Natural killer cell (primary cell): Measurements from ENCODE around the gene PRSS57. TPM values are rescaled to one million over a fixed set of nuclear protein-coding genes. Genes with fewer than 3 reads are reported as not detected.

Experiments
- ATAC-seq, 3 donors: fragments of 150-1000 bp in 2 of 3; fragments of 200-7000 bp in 1 of 3; cut with Tn5 transposase; 1 replicate in 1 of 3; 2 replicates in 2 of 3; pipeline ENCODE4 v1.10.0; 2021; ENCODE audit warnings: mild to moderate bottlenecking in 2 of 3, moderate library complexity in 2 of 3
- DNase-seq, 2 donors: peaks; one replicate each; pipeline versions ENCODE4 v3.0.0 to v3.0.0-alpha.2; 2013 to 2021; ENCODE audit warnings: mixed read lengths in 1 of 2
- H3K27ac ChIP-seq: one replicate; pipeline ENCODE4 v1.5.1; 2013; ENCODE audit warnings: mild to moderate bottlenecking, low read length
- H3K27me3 ChIP-seq: one replicate; pipeline ENCODE4 v1.6.1; 2013; ENCODE audit warnings: low read length; ENCODE audit not compliant: control insufficient read depth, insufficient read depth
- H3K36me3 ChIP-seq: one replicate; pipeline ENCODE4 v1.6.1; 2013; ENCODE audit warnings: low read length; ENCODE audit not compliant: control insufficient read depth, insufficient read depth
- H3K4me1 ChIP-seq: one replicate; pipeline ENCODE4 v1.6.1; 2013; ENCODE audit warnings: low read length; ENCODE audit not compliant: control insufficient read depth, insufficient read depth
- H3K4me3 ChIP-seq: one replicate; pipeline ENCODE4 v1.5.1; 2013; ENCODE audit warnings: low read length
- H3K9me3 ChIP-seq: one replicate; pipeline ENCODE4 v1.6.1; 2013; ENCODE audit warnings: low read length; ENCODE audit not compliant: control insufficient read depth, insufficient read depth
- H3K27ac Mint-ChIP-seq, 2 donors: one replicate each; pipeline ENCODE4 v1.8.0; 2022; ENCODE audit warnings: mild to moderate bottlenecking in 2 of 2, mixed read lengths in 2 of 2, moderate library complexity in 1 of 2
- H3K27me3 Mint-ChIP-seq, 2 donors: one replicate each; pipeline ENCODE4 v1.8.0; 2022; ENCODE audit warnings: low read depth in 2 of 2, mixed read lengths in 2 of 2
- H3K36me3 Mint-ChIP-seq: one replicate; pipeline ENCODE4 v1.8.0; 2022; ENCODE audit warnings: mixed read lengths
- H3K4me1 Mint-ChIP-seq, 2 donors: one replicate each; pipeline ENCODE4 v1.8.0; 2022; ENCODE audit warnings: mixed read lengths in 2 of 2
- H3K4me3 Mint-ChIP-seq: one replicate; pipeline ENCODE4 v1.8.0; 2022; ENCODE audit warnings: mild to moderate bottlenecking, moderate library complexity, mixed read lengths
- H3K9me3 Mint-ChIP-seq, 2 donors: one replicate each; pipeline ENCODE4 v1.8.0; 2022; ENCODE audit warnings: mixed read lengths in 2 of 2
- WGBS: methylation state at CpG from one replicate; pipeline ENCODE4 v1.1.7; 2013; ENCODE audit warnings: missing lambda C conversion rate; ENCODE audit not compliant: insufficient coverage; 5-methylcytosine and 5-hydroxymethylcytosine counted together
- intact Hi-C: fragments of 100-400 bp; cut with micrococcal nuclease; formaldehyde crosslinking; loops from one replicate; pipeline ENCODE4 v1.14.2; 2022
- total RNA-seq, 4 donors: library from RNA; stranded (reverse); fragments of 120-200 nt in 1 of 4; gene quantifications; one replicate each; pipeline versions ENCODE4 v1.2.3 to v1.2.4, GENCODE V29; 2013 to 2022
- TF ChIP-seq, protein P1 (sequence below): fragments of 200-600 bp; IDR thresholded peaks from one replicate; pipeline ENCODE4 v1.8.0; 2022; ENCODE audit warnings: antibody characterized with exemption

The PRSS57 gene
- total RNA-seq, 3 donors from 2014 or later (not counting 1 experiment from before 2014, with no cell fraction given) = 1.5 to 11.7 (median 4.5) TPM

DNA sequence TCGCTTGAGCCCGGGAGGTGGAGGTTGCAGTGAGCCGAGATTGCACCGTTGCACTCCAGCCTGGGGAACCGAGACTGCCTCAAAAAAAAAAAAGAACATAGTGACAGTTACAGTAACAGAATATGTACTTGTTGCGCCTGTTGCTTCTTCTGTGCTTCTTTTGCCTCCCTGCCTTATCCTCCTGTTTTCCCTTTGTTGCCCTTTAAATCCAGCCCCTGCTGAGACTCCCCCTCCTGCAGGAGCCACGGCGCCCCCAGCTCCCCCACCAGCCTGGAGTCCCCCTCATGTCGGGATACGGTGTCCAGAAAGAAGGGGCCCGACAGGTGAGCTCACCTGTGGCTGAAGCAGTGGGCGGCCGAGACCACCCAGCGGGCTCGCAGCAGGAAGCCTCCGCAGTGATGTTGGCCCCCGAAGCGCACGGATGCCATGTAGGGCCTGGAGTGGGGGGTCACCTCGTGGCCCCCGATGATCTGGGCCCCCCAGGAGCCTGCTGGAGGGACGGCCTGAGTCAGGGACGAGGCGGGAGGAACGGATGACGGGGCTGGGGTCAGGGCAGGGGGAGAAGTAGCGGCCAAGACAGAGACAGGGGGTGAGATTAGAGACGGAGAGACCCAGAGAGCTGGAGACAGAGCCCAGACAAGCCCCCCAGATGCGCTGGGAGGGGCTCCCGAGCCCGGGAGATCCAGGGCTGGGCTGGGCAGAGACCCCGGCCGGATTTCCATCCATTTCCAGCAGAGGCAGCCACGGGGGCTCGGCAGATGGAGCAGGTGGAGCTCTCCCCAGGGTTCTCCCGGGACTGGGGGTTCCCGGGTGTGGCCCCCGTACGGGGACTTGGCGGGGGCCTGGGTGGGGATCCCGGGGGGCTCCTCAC is 536 bp downstream of the PRSS57 start:
- H3K27me3 Mint-ChIP-seq = no peaks in the 10 kb centered on the region
- H3K9me3 Mint-ChIP-seq = no peaks in the 10 kb centered on the region
- no peaks in the 10 kb centered on the region for H3K36me3 ChIP-seq
- no peaks in the 10 kb centered on the region for H3K9me3 ChIP-seq
- no peaks in the 10 kb centered on the region for H3K36me3 Mint-ChIP-seq
- H3K4me3 ChIP-seq = no peak overlapping the region
- TF ChIP-seq, protein P1, sequence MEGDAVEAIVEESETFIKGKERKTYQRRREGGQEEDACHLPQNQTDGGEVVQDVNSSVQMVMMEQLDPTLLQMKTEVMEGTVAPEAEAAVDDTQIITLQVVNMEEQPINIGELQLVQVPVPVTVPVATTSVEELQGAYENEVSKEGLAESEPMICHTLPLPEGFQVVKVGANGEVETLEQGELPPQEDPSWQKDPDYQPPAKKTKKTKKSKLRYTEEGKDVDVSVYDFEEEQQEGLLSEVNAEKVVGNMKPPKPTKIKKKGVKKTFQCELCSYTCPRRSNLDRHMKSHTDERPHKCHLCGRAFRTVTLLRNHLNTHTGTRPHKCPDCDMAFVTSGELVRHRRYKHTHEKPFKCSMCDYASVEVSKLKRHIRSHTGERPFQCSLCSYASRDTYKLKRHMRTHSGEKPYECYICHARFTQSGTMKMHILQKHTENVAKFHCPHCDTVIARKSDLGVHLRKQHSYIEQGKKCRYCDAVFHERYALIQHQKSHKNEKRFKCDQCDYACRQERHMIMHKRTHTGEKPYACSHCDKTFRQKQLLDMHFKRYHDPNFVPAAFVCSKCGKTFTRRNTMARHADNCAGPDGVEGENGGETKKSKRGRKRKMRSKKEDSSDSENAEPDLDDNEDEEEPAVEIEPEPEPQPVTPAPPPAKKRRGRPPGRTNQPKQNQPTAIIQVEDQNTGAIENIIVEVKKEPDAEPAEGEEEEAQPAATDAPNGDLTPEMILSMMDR = no peak
- intact Hi-C loops = no loop called here
- peak overlapping the region in 1 of 2 donors; percentile 34 for H3K27ac Mint-ChIP-seq
- peaks cover 21% of the 10 kb centered on the region for H3K4me1 ChIP-seq
- no peak for DNase-seq
- H3K27ac ChIP-seq = no peak overlapping the region
- H3K4me3 Mint-ChIP-seq = peak overlapping the region; percentile 77
- WGBS = 12% methylated on average over 41 of the region's 41 CpGs
- no peak for ATAC-seq
- H3K27me3 ChIP-seq = peaks cover 4% of the 10 kb centered on the region
- H3K4me1 Mint-ChIP-seq = no peaks in the 10 kb centered on the region

DNA sequence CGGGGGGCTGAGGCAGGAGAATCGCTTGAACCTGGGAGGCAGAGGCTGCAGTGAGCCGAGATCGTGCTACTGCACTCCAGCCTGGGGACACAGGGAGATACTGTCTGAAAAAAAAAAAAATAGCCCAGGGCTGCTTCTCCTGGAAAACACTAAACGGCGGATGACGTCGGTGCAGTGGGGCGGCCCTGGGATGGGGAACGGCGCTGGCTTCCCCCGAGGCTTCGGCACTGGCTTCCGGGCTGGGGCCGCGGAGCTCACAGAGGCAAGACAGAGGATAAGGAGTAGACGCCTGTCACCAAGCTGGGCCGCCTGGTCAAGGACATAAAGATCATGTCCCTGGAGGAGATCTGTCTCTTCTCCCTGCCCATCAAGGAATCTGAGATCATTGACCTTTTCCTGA is 5.0 kb downstream of the PRSS57 start:
- WGBS = 89% methylated on average over 18 of the region's 18 CpGs
- Mint-ChIP-seq H3K36me3 (no peaks in the 10 kb centered on the region), H3K4me3 (no peak overlapping the region), H3K27me3 (no peaks in the 10 kb centered on the region), H3K27ac (no peak overlapping the region), H3K4me1 (peaks cover 0 to 6% of the 10 kb centered on the region in 2 donors), H3K9me3 (no peaks in the 10 kb centered on the region)
- Histone ChIP-seq H3K27me3 (peaks cover 2% of the 10 kb centered on the region), H3K9me3 (no peaks in the 10 kb centered on the region), H3K4me3 (no peak overlapping the region), H3K36me3 (no peaks in the 10 kb centered on the region), H3K4me1 (peaks cover 9% of the 10 kb centered on the region), H3K27ac (no peak overlapping the region)
- TF ChIP-seq, protein P1 = no peak
- no peak for DNase-seq
- intact Hi-C loops = no loop called here
- ATAC-seq = no peak

DNA sequence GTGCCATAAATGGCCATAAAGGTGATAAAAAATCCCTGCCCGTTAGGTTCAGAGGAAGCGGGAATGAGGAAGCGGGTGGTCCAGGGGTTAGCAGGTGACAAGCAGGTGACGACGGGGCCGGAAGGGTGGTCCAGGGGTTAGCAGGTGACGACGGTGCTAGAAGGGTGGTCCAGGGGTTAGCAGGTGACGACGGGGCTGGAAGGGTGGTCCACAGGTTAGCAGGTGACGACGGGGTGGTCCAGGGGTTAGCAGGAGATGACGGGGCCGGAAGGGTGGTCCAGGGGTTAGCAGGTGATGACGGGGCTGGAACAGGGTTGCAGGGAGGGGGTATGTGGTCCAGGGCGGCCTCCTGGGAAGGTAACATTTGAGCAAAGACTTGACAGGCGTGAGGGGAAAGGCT is 6.3 kb downstream of the PRSS57 start:
- H3K4me1 ChIP-seq = no peaks in the 10 kb centered on the region
- TF ChIP-seq, protein P1 = no peak
- no peaks in the 10 kb centered on the region for H3K9me3 Mint-ChIP-seq

More for the DNA sequence above, 6.3 kb downstream of the PRSS57 start:
- H3K36me3 ChIP-seq = no peaks in the 10 kb centered on the region
- no peak overlapping the region for H3K27ac Mint-ChIP-seq
- no peaks in the 10 kb centered on the region for H3K36me3 Mint-ChIP-seq
- ATAC-seq = no peak
- intact Hi-C loops = no loop called here
- H3K27me3 Mint-ChIP-seq = no peaks in the 10 kb centered on the region
- WGBS = 94% methylated on average over 17 of the region's 17 CpGs
- no peaks in the 10 kb centered on the region for H3K9me3 ChIP-seq
- no peak overlapping the region for H3K4me3 ChIP-seq
- no peaks in the 10 kb centered on the region for H3K27me3 ChIP-seq
- no peak overlapping the region for H3K27ac ChIP-seq
- H3K4me3 Mint-ChIP-seq = no peak overlapping the region
- DNase-seq = no peak
- H3K4me1 Mint-ChIP-seq = peaks cover 0 to 6% of the 10 kb centered on the region in 2 donors
